OCI-LY3 (cell line): ENCODE data around the gene SCP2.

Experiments
- CTCF ChIP-seq: fragments of 200-600, 300-600 bp; sonication (generic); IDR thresholded peaks from 2 replicates; pipeline ENCODE4 v1.5.1; 2014; ENCODE audit warnings: antibody characterized with exemption, low read length, low read depth
- EZH2phosphoT487 ChIP-seq: fragments of 200-600 bp; shearing (Covaris generic); IDR thresholded peaks from 2 replicates; pipeline ENCODE4 v1.6.1; 2018; ENCODE audit warnings: antibody characterized with exemption, mixed run types, low read depth

- TF ChIP-seq CTCF: no peak
- TF ChIP-seq EZH2phosphoT487: no peak
Measured at GRCh38 chr1:53078333-53079101, 151.4 kb downstream of the SCP2 start.
